Measurements from ENCODE around the gene SPTBN1.
A peak's percentile ranks its signal among the peaks of the same experiment; 100 is the strongest.
"Not testable (repeated sequence)": the region's sequence is repeated elsewhere in the genome, so short reads cannot be mapped to it uniquely, and the experiment has no call there.

Gene SPTBN1

GRCh38 chr2:54471221-54471711, 15.1 kb downstream of the SPTBN1 start:
- DNase-seq = no peak

- DNase-seq = no peak
Observed at GRCh38 chr2:54473851-54474250, 17.7 kb downstream of the SPTBN1 start.

- no peak for DNase-seq
Observed at GRCh38 chr2:54475285-54475684, 19.2 kb downstream of the SPTBN1 start.

- DNase-seq = no peak
Observed at GRCh38 chr2:54475919-54476318, 19.8 kb downstream of the SPTBN1 start.

- DNase-seq = no peak
Observed at GRCh38 chr2:54476852-54477251, 20.7 kb downstream of the SPTBN1 start.

GRCh38 chr2:54477896-54478295, 21.8 kb downstream of the SPTBN1 start:
- DNase-seq = no peak

GRCh38 chr2:54478899-54479298, 22.8 kb downstream of the SPTBN1 start:
- no peak for DNase-seq

GRCh38 chr2:54479424-54479823, 23.3 kb downstream of the SPTBN1 start:
- no peak for DNase-seq

- DNase-seq = no peak
Observed at GRCh38 chr2:54480025-54480424, 23.9 kb downstream of the SPTBN1 start.

- no peak for DNase-seq
Observed at GRCh38 chr2:54481686-54482085, 25.6 kb downstream of the SPTBN1 start.

GRCh38 chr2:54482715-54483114, 26.6 kb downstream of the SPTBN1 start:
- DNase-seq = no peak

- DNase-seq = no peak
Observed at GRCh38 chr2:54483426-54483825, 27.3 kb downstream of the SPTBN1 start.

GRCh38 chr2:54485756-54486155, 29.6 kb downstream of the SPTBN1 start:
- not testable (repeated sequence) for DNase-seq

GRCh38 chr2:54486766-54487165, 30.6 kb downstream of the SPTBN1 start:
- DNase-seq = no peak

- no peak for DNase-seq
Observed at GRCh38 chr2:54490863-54491262, 34.7 kb downstream of the SPTBN1 start.

- no peak for DNase-seq
Observed at GRCh38 chr2:54492335-54492734, 36.2 kb downstream of the SPTBN1 start.

GRCh38 chr2:54494087-54494486, 38.0 kb downstream of the SPTBN1 start:
- no peak for DNase-seq

GRCh38 chr2:54496920-54497319, 40.8 kb downstream of the SPTBN1 start:
- DNase-seq = no peak

- DNase-seq = no peak
Observed at GRCh38 chr2:54497763-54498680, 41.9 kb downstream of the SPTBN1 start.

- no peak for DNase-seq
Observed at GRCh38 chr2:54499661-54500060, 43.5 kb downstream of the SPTBN1 start.

GRCh38 chr2:54500404-54501205, 44.5 kb downstream of the SPTBN1 start:
- DNase-seq = no peak

GRCh38 chr2:54502731-54503130, 46.6 kb downstream of the SPTBN1 start:
- no peak for DNase-seq

GRCh38 chr2:54503192-54503591, 47.1 kb downstream of the SPTBN1 start:
- DNase-seq = peak; percentile 45 to 56

GRCh38 chr2:54503828-54504227, 47.7 kb downstream of the SPTBN1 start:
- no peak for DNase-seq
